ENCODE measurements around the gene TCN2.
A peak's percentile ranks its signal among the peaks of the same experiment; 100 is the strongest.
"Not testable (repeated sequence)": the region's sequence is repeated elsewhere in the genome, so short reads cannot be mapped to it uniquely, and the experiment has no call there.

Gene TCN2

DNA sequence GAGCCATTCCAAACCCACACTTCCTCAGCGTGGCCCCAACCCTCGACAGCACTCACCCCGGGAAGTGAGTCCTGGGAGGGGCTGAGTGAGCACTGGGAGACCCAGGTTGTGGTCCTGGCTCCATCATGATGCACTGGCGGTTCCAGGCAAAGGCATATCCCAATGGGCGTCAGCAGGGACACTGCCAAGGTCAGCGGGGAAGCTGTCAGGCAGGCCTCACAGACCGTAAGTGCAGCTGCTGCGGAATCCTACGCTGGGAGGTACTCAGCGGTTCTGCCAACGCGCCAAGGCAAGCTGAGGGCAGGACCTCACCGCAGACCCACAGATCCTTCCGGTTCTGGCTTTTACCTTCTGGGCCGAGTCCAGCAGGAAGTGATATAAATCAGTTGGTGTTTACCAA lies 31.1 kb upstream of the TCN2 start:
- DNase-seq, result peak in 1 of 56 donors; percentile 19

DNA sequence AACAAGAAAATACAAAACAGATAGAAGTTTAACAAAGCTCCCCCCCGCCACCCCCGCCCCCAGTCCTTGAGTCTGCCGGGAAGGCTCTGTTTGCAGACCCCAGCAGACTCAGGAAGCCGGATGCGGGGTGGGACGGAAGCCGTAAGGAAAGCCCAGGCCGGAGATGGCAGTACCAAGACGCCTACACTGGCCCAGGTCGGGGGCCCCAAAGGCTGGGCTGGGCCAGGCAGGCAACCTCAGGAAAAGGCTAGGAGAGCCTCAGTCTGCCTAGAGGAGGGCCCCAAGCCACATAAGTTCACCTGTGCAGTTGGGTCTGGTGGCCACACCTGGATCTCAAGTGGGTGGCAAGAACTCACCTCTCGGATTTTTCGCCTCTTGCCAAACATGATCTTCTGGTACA lies 28.5 kb upstream of the TCN2 start:
- DNase-seq, result no peak

- no peak for DNase-seq
Observed at GRCh38 chr22:30580896-30581295, 26.1 kb upstream of the TCN2 start.

GRCh38 chr22:30582051-30582450 lies 24.9 kb upstream of the TCN2 start:
- peak in 1 of 56 donors; percentile 30 for DNase-seq

- DNase-seq, result peak in 40 of 56 donors; percentile 7 to 74 (median 42)
Observed at GRCh38 chr22:30582788-30583545, 24.0 kb upstream of the TCN2 start.

DNA sequence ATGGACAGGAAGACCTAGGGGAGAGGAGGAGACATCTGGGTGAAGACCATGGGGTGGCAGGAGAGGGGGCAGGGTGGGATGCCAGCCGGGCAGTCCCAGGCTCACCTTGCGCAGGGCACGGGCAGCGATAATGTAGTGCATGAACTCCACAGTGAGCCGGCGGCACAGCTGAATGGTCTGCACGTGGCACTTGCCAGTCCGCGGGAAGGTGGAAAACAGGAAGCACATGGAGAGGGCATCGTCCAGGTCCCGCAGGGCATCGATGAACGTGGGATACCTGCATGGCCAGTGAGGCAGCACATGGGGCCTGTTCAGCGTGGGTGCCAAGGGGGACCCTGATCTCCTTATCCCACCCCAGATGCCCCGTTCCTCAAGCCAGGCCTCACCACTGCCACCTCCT lies 22.5 kb upstream of the TCN2 start:
- DNase-seq, result no peak

- no peak for DNase-seq
Observed at GRCh38 chr22:30586414-30586813, 20.6 kb upstream of the TCN2 start.

- DNase-seq, result no peak
Observed at GRCh38 chr22:30591191-30591587, 15.8 kb upstream of the TCN2 start.

- DNase-seq, result peak; percentile 39 to 97 (median 91)
Observed at GRCh38 chr22:30591588-30592359, 15.2 kb upstream of the TCN2 start, which contains the start of gene PES1. Gene PES1, minus strand, starts transcription at chr22:30591910. Its CDS starts 77 bp downstream, at chr22:30591833.

DNA sequence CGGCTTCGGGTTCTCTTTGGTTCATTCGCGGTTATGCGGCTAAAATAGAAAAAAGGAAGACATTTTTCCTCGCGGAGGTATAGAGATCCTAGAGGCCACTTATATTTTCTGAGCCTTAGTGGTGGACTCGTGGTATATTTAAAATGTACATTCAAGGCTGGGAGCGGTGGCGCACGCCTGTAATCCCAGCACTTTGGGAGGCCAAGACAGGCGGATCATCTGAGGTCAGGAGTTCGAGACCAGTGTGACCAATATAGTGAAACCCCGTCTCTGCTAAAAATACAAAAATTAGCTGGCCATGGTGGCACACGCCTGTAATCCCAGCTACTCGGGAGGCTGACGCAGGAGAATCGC lies 14.6 kb upstream of the TCN2 start:
- not testable (repeated sequence) for DNase-seq

DNA sequence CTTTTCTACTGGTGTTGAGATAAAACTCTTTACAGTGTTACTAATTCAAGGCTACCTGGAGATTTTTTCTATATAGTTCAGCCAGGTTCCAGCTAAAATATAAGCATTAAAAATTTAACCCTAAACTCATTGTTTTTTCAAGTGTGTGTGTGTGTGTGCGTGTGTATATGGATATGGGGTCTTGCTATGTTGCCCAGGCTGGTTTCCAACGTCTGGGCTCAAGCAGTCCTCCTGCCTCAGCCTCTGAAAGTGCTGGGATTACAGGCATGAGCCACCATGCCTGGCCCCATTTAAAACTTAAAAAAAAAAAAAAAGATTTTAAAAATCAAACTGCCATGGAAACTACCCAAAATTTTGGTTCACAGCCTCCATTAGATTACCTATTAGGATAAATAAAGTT lies 10.8 kb upstream of the TCN2 start:
- no peak for DNase-seq

- no peak for DNase-seq
Observed at GRCh38 chr22:30596886-30597285, 10.1 kb upstream of the TCN2 start.

DNA sequence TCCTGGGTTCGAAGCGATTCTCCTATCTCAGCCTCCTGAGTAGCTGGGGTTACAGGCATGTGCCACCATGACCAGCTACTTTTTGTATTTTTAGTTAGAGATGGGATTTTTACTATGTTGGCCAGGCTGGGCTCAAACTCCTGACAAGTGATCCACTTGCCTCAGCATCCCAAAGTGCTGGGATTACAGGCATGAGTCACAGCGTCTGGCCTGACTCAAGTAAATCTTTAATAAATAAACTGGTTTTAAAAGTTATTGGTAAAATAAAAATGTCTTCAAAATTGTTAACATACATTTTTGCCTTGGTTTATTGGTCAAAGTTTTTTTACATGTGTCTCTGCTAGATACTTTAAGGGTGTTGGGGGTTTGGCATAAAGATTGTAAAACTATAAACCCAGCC lies 8.0 kb upstream of the TCN2 start:
- no peak for DNase-seq

DNA sequence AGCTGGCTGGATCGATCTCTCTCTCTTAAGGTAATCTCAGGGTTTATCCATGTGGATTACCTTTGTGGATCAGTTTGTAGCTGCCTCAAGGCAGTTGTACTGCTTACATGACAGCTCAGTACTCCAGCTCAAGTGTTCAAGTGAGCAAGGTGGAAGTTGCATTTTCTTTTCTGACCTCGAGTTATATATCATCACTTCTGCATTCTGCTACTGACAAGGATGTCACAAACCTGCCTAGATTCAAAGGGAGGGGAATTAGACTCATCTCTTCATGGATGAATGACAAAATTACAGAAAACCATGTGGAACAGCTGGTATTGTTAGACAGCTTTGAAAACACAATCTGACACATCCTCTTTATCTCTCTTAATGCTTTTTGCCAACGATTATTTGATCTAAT lies 6.1 kb upstream of the TCN2 start:
- DNase-seq, result no peak

GRCh38 chr22:30601464-30601863 lies 5.5 kb upstream of the TCN2 start:
- no peak for DNase-seq

GRCh38 chr22:30602049-30602448 lies 4.9 kb upstream of the TCN2 start:
- peak in 1 of 56 donors; percentile 2 for DNase-seq

- no peak for DNase-seq
Observed at GRCh38 chr22:30603801-30604200, 3.2 kb upstream of the TCN2 start.

- DNase-seq, result no peak
Observed at GRCh38 chr22:30604723-30605122, 2.3 kb upstream of the TCN2 start.

DNA sequence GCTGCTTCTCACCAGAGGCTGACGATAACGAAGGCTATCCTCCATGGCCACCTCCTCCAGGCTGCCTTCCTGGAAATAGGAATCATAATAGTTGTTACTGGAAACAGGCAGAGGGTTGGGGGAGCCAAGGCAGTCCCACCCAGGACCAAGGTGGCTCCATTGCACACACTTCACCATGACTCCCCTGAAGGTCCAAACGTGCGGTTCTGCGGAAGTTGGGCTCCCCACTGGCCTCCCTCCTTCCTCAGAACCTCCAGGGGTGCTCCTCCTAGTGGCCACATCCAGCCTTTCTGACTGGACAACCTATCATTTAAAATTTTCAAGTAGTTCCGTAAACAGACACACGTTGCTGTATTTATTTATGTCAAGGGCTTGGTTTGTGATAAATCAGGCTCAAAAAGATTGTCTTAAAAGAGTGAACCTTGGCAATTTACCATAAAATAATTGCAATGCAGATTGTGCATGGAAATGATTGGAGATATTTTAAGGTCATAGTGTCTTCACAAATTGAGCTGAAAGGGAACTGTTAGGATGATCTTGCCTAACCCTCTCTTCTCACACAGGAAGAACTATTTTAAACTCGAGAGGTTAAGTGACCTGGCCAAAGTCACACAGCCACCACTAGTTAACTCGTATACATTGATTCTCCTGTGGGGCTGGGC lies 1.4 kb upstream of the TCN2 start:
- peak in 19 of 56 donors; percentile 0 to 44 (median 10) for DNase-seq

GRCh38 chr22:30607300-30607930 lies 441 bp downstream of the TCN2 start:
- no peak for DNase-seq

- no peak for DNase-seq
Observed at GRCh38 chr22:30607939-30608338, 965 bp downstream of the TCN2 start.

Data from amygdala (tissue), 56 donors.